DOHH2 (cell line): ENCODE measurements around the gene DEAF1.

Source experiments
- H3F3A ChIP-seq: fragments of 200-600 bp; sonication (generic), shearing (Covaris generic); 2 replicates; pipeline ENCODE4 v1.6.0; 2016; ENCODE audit warnings: antibody characterized with exemption, mild to moderate bottlenecking; ENCODE audit not compliant: control insufficient read depth, insufficient read depth
- H3K27ac ChIP-seq: fragments of 200-600 bp; sonication (generic); 2 replicates; pipeline ENCODE4 v1.5.1; 2014; ENCODE audit warnings: low read depth, mild to moderate bottlenecking, low read length, moderate library complexity
- H3K27me3 ChIP-seq: fragments of 200-600 bp; sonication (generic); 2 replicates; pipeline ENCODE4 v1.6.1; 2014; ENCODE audit warnings: mild to moderate bottlenecking, low read length, mixed read lengths; ENCODE audit not compliant: control insufficient read depth
- H3K36me3 ChIP-seq: fragments of 200-600 bp; sonication (generic); 2 replicates; pipeline ENCODE4 v1.6.1; 2014; ENCODE audit warnings: mild to moderate bottlenecking, low read length, moderate library complexity, mixed read lengths; ENCODE audit not compliant: control insufficient read depth
- H3K4me1 ChIP-seq: fragments of 200-600 bp; sonication (generic); 2 replicates; pipeline ENCODE4 v1.6.1; 2014; ENCODE audit warnings: mild to moderate bottlenecking, low read length, mixed read lengths; ENCODE audit not compliant: control insufficient read depth
- H3K4me2 ChIP-seq: fragments of 200-600 bp; sonication (generic); 2 replicates; pipeline ENCODE4 v1.6.0; 2014; ENCODE audit warnings: mild to moderate bottlenecking, low read length, moderate library complexity
- H3K4me3 ChIP-seq: fragments of 200-600 bp; sonication (generic); 2 replicates; pipeline ENCODE4 v1.5.1; 2014; ENCODE audit warnings: mild to moderate bottlenecking, low read length, mixed read lengths
- H3K79me2 ChIP-seq: fragments of 200-600 bp; sonication (generic); 2 replicates; pipeline ENCODE4 v1.6.1; 2014; ENCODE audit warnings: mild to moderate bottlenecking, low read length, mixed read lengths; ENCODE audit not compliant: control insufficient read depth
- H3K9me2 ChIP-seq: fragments of 200-600 bp; sonication (generic); replicated peaks from 2 replicates; pipeline ENCODE4 v1.6.1; 2014; ENCODE audit warnings: mild to moderate bottlenecking, low read length, mixed read lengths; ENCODE audit not compliant: control insufficient read depth
- H3K9me3 ChIP-seq: fragments of 200-600 bp; sonication (generic); 2 replicates; pipeline ENCODE4 v1.6.1; 2014; ENCODE audit warnings: antibody characterized with exemption, low read length, mixed read lengths; ENCODE audit not compliant: control insufficient read depth, insufficient read depth
- H4K20me1 ChIP-seq: fragments of 200-600 bp; sonication (generic); 2 replicates; pipeline ENCODE4 v1.6.0; 2014; ENCODE audit warnings: low read depth, mild to moderate bottlenecking, antibody characterized with exemption, low read length, moderate library complexity; ENCODE audit not compliant: control insufficient read depth, insufficient read depth
- CTCF ChIP-seq: fragments of 200-600 bp; sonication (generic); IDR thresholded peaks from one replicate; pipeline ENCODE4 v1.5.1; 2014; ENCODE audit warnings: antibody characterized with exemption, mild to moderate bottlenecking, low read depth, low read length; ENCODE audit not compliant: poor library complexity, severe bottlenecking
- EZH2phosphoT487 ChIP-seq: fragments of 200-600 bp; sonication (generic); IDR thresholded peaks from 2 replicates; pipeline ENCODE4 v1.6.1; 2017; ENCODE audit warnings: borderline replicate concordance, mild to moderate bottlenecking, antibody characterized with exemption, low read length, moderate library complexity, mixed read lengths

The DEAF1 gene

GRCh38 chr11:726278-727220, 31.5 kb upstream of the DEAF1 start:
- no peaks in the 10 kb centered on the region for H3K9me3 ChIP-seq
- H3F3A ChIP-seq, result peaks cover 6% of the 10 kb centered on the region; the same call in 1 of the 2 replicates
- peaks cover 33% of the 10 kb centered on the region for H3K27me3 ChIP-seq
- no peaks in the 10 kb centered on the region for H3K79me2 ChIP-seq
- H4K20me1 ChIP-seq, result peaks cover 2% of the 10 kb centered on the region; the same call in 1 of the 2 replicates
- TF ChIP-seq CTCF (no peak), EZH2phosphoT487 (no peak)
- peaks cover 32% of the 10 kb centered on the region for H3K4me1 ChIP-seq
- H3K9me2 ChIP-seq, result no peaks in the 10 kb centered on the region
- no peaks in the 10 kb centered on the region for H3K36me3 ChIP-seq
- peak overlapping the region; percentile 74 for H3K4me2 ChIP-seq
- peak overlapping the region; percentile 61 for H3K4me3 ChIP-seq
- no peak overlapping the region for H3K27ac ChIP-seq

- Histone ChIP-seq H3K9me3 (no peaks in the 10 kb centered on the region), H3K36me3 (no peaks in the 10 kb centered on the region), H3K27ac (no peak overlapping the region), H3K27me3 (peaks cover 40% of the 10 kb centered on the region), H4K20me1 (peaks cover 7% of the 10 kb centered on the region; the same call in 1 of the 2 replicates), H3K9me2 (no peaks in the 10 kb centered on the region), H3K4me1 (peaks cover 41% of the 10 kb centered on the region), H3K4me2 (peak overlapping the region; percentile 74), H3F3A (peaks cover 6% of the 10 kb centered on the region; the same call in 1 of the 2 replicates), H3K4me3 (peak overlapping the region; percentile 61), H3K79me2 (no peaks in the 10 kb centered on the region)
- TF ChIP-seq CTCF, result no peak
- no peak for TF ChIP-seq EZH2phosphoT487
These were observed 30.7 kb upstream of the DEAF1 start for GRCh38 chr11:725624-726202.

GRCh38 chr11:724778-725386, 29.9 kb upstream of the DEAF1 start:
- peaks cover 7% of the 10 kb centered on the region; the same call in 1 of the 2 replicates for H4K20me1 ChIP-seq
- H3K27me3 ChIP-seq, result peaks cover 43% of the 10 kb centered on the region
- peaks cover 6% of the 10 kb centered on the region; the same call in 1 of the 2 replicates for H3F3A ChIP-seq
- no peaks in the 10 kb centered on the region for H3K9me3 ChIP-seq
- TF ChIP-seq EZH2phosphoT487 (no peak), CTCF (no peak)
- H3K4me1 ChIP-seq, result peaks cover 45% of the 10 kb centered on the region
- peak overlapping the region; percentile 61; the same call in 1 of the 2 replicates for H3K4me3 ChIP-seq
- H3K9me2 ChIP-seq, result no peaks in the 10 kb centered on the region
- no peak overlapping the region for H3K27ac ChIP-seq
- no peaks in the 10 kb centered on the region for H3K36me3 ChIP-seq
- peak overlapping the region; percentile 74 for H3K4me2 ChIP-seq
- no peaks in the 10 kb centered on the region for H3K79me2 ChIP-seq
